Amniotic stem cell (primary cell): ENCODE data around the gene BTBD10.

Source experiments
- DNase-seq: peaks from one replicate; lab custom pipeline; 2025; lab: John Stamatoyannopoulos, UW

The BTBD10 gene

DNA sequence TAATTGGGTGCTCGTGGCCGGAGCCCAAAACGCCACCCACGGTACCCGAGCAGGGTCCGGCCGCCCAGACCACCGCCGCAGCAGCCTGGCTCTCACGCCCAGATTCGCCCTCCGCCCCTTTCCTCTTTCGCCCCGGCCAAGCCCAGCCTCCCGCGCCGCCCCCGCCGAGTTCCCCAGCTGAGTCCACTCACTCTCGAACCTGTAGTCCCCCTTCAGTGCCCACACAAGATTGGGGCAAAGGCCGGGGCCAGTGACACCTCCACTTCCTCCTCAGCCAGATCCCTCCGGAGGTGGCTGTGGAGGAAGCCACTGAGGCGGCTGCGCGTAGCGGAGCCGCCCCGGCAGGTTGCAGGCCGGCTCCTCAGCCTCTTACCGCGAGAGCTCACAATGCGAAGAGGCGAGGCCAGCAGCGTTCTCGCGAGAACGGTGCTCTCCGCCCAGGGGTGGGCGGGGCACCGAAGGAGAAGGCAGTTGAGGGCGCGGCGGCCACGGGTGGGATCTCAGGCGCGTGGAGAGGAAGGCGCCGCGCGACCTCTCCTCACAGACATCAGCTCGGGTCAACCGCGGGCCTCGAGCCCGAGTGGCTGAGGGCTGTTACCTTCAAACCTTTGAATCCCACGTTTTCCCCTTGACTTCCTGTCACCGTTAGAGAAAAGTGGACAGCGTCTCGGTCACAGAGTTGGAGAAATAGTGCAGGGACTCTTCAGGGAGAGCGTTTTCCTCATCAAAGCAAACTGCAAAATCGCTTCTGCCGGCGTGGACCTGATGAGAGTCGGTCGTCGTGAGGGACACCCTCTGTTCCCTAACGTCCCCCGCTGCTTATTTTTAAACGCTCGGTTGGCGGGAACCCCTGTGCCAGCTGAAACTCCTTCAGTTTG, at the start of gene BTBD10:
TSS of gene BTBD10 (minus strand) at position 322 of the 878 bp plus-strand sequence. CDS start 18,098 bp downstream, outside the sequence.
- DNase-seq = peak; percentile 89

DNA sequence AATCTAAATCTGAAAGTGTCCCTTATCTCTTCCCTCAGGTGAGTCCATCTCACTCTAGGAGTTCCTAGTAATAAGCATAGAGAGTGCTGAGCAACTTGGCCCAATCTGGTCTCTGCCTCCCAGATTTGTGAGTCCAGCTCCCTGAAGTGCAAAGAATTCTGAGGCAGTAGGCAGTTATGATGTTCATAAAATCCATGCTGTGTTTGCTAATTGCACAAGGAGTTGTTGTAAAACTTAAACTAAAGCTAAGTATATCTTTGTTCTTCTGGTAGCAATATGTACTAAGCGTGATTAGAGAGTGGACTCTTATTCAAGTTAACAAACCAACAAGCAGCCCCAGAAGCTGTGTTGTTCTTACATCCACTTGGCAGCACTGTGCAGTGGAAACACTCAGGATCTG, 40.4 kb upstream of the BTBD10 start:
- DNase-seq = no peak

DNA sequence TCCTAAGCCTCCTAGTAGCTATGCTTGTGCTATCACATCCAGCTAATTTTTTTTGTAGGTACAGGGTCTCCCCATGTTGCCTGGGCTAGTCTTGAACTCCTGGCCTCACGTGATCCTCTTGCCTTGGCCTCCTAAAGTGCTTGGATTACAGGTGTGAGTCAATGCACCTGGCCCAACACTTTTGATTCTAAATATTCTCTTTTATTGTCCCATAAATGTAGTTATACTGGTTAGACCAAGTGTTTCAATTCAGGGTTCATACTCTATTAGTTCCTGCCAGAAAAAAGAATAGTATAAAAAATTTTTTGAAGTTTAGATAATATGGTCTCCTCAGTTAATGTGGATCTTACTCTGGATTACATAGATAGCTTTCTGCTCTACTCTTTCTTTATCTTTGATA, 39.5 kb upstream of the BTBD10 start:
- no peak for DNase-seq

DNA sequence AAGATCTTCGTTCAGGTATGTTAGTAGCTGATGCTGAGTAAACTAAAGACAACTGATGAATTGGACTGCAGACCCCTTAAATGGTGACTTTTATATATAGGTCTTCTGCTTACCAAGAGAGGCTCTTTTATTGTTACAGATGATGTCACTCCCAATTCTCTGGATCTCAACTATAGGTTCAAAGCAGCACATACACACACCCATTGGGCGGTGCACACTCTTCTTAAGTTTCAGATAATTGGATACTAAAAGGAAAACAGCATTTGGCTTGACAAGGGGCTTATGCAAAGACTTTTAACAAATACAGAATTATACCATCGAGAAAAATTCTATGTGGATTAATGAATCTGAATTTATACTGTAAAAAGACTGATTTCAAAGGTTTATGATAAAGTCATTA, 32.9 kb upstream of the BTBD10 start, which contains the start of gene PTH:
TSS of gene PTH (minus strand) at position 69 of the 400 bp plus-strand sequence. CDS start 3,142 bp downstream, outside the sequence.
- DNase-seq = no peak

DNA sequence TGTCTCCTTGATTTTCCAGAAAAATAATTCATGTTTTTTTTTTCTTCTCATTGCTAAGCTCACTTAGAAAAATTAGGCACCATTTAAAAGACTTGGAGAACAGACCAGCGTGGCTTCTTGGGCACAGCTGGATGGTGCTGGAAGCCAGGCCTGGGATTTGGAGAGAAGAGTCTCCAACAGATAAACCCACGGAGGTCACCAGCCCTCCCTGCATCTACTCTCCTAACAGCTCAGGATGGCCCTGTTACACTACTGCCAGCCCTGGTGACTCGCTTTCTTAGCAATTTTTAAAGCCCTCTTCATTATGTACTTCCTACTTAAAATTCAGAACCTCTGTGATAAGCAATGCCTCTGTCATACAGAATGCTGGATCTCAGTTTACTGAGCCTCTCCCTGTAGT, 31.0 kb upstream of the BTBD10 start:
- no peak for DNase-seq

DNA sequence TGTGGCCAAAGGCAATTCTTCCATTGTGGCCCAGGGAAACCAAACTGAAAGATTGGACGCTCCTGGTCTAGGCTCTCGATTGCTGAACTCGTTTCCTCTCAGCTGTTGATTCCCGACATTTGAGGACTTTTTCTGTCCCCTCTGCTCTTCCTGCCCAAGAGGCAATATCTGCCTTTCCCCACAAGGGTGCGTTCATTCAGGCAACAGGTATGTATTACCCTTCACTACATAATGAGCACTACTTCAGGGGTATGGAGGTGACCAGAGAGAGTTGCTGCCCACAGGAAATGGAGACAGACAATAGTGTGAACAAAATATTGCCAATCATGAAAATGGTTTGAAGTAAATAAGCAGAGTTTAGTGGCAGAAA, 24.6 kb upstream of the BTBD10 start:
- no peak for DNase-seq

DNA sequence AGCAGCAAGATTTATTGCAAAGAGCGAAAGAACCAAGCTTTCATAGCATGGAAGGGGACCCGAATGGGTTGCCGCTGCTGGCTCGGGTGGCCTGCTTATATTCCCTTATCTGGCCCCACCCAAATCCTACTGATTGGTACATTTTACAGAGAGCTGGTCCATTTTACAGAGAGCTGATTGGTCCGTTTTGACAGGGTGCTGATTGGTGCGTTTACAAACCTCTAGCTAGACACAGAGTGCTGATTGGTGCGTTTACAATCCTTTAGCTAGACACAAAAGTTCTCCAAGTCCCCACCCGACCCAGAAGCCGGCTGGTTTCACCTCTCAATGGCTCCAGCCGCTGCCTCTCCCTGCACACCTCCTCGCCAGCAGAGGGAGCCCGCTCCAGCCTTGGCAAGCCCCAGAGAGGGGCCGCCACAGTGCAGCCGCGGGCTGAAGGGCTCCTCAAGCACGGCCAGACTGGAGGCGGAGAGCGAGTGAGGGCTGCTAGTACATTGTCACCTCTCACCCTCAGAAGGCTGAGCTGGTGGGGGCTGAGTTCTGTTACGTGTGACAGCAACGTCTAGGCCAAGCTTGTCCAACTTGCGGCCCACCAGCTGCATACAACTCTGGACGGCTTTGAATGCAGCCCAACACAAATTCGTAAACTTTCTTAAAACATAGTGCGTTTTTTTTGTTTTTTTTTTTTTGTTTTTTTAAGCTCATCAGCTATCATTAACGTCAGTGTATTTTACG, 24.1 kb upstream of the BTBD10 start:
- no peak for DNase-seq

DNA sequence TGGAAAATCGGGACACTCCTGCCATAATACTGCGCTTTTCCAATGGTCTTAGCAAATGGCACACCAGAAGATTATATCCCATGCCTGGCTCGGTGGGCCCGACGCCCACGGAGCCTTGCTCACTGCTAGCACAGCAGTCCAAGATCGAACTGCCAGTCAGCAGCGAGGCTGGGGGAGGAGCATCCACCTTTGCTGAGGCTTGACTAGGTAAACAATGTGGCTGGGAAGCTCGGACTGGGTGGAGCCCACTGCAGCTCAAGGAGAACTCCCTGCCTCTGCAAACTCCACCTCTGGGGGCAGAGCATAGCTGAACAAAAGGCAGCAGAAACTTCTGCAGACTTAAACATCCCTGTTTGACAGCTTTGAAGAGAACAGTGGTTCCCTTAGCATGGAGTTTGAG, 17.2 kb upstream of the BTBD10 start:
- no peak for DNase-seq

DNA sequence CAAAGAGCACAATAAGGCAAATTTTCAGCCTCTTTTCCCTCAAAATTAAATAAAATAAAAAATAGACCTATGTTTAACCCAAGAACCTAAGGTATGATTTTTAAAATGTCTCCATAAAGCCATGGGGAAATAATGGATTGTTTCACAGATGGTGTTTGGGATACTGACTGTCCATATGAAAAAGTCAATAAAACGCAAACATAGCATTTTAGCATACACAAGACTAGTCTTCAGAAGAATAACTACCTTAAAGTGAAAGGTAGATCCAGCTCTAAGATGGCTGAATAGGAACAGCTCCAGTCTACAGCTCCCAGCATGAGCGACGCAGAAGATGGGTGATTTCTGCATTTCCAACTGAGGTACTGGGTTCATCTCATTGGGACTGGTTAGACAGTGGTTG, 16.7 kb upstream of the BTBD10 start:
- DNase-seq = no peak

DNA sequence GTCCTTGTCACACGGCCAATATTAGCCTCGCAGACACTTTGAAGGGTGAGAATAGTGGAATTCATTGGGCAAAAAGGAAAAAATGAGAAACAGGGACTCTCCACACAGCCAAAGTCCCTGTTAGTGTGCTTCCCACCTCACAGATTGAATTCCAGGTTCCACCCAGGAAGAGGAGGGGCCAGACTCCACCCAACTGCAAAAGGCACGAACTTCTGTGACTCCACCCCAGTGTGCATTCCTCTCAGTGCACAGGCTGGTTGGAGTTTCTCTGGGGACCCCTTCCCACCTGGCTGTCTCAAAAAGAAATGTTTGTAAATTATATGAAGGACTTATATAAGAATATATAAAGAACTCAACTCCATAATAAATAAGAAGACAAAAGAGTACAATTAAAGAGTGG, 12.1 kb upstream of the BTBD10 start:
- DNase-seq = no peak

DNA sequence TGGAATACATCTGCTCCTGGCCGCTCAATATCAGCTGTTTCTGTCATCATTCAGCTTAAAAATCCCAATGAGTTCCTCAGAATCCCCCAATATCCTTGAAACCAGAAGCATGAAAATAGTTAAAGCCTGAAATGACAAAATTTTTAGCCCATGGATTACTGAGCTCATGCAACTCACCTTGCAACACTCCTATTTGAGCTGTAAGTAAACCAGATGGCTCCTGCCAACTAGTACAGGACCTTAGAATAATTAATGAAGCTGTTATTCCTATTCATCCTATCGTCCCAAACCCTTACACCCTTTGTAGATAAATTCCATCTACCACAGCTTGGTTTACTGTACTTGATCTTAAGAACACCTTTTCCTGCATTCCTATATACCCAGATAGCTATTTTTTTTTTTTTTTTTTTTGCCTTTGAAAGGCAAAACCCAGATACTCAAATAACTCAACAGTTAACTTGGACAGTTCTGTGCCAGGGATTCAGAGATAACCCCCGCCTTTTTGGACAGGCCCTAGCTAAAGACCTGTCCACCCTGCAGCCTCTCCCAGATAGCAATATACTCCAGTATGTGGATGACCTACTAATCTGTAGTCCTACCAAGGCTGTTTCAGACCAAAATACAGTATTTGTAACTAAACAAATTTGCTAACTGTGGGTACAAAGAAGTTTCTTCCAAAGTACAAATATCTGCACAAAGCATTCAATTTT, 10.1 kb upstream of the BTBD10 start:
- no peak for DNase-seq

DNA sequence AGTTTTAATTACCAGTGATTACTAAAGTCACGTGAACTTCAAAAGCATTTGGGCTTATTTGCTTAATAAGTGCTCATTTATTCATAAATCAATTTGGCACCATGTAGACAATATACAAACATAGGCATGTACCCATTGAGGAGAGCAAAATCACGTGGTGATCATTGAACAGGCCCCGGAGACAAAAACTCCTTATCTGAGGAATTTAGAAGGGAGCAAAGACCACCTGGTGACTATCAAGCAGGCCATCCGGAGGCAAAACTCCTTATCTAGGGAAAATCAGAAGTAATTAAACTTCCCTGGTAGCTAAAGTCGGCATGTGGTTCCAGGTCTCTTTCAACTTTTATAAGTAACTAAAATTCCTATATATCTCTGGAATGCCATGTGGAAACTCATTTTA, 5.7 kb upstream of the BTBD10 start:
- DNase-seq = no peak

DNA sequence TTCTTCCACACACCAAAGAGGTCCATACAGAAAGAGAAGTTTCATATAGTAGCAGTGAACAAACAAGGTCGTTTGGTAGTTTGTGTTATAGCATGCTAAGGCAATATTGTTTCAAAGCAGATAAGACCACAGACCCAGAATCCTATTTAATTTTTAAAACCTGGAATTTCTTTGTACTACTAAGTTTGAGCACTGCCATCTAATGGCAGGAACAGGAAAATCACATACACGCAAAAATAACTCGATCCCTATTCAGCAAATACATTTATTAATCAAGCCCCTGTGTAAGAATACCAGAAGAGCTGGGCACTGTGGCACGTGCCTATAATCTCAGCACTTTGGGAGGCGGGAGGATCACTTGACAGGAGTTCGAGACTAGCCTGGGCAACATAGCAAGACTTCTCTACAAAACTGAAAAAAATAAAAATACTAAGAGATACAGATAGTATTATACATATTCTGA, 2.9 kb upstream of the BTBD10 start:
- DNase-seq = no peak

DNA sequence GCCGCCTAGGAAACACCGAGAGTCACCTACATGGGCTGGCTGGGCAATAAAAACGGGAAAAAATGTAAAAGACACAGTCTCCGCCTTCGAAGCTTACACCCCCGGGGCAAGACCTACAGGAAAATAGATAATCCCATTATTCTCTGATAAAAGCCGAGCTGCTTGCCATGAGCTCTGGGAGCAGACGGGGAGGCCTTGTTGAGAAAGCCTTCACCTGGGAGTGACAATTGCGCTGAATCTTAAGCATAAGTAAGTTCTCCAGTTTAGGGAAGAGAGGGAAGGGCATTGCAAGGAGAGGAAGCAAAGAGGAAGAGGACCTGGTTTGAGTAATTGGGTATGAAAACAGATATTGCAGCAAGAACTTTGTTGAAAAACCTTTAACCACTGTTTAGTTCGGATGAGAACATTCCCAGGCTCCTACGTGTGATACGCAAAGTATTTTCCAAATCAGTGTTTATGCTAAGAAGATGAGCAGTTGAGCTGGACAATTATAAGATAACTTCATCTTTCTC, 813 bp upstream of the BTBD10 start:
- DNase-seq = no peak

DNA sequence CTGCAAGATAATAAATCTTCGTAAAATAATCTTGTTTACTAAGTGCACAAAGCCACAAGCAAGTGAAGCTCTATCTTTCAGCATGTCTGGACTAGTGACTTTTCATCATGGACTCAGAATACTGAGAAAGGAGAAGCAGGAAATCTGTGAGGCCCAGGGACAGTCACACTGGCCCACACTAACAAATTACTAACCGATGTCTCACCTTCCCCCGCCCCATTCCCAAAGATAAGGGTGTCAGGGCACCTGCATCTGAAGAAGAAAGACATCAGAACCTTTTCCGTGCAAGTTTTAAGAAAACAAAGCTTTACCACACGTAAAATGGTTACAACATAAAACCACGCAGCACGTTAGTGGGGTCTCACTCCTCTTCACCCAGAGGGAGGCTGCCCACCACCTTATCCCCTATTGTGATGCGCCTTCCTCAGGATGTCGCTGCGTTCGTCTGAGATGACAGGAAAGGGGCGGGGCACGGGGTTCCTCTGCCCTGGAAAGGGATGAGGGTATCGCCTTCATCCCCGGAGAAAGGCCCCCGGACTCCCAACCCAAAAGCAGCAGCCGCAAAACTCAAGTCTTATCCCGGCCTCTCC, 616 bp downstream of the BTBD10 start:
- DNase-seq = no peak

DNA sequence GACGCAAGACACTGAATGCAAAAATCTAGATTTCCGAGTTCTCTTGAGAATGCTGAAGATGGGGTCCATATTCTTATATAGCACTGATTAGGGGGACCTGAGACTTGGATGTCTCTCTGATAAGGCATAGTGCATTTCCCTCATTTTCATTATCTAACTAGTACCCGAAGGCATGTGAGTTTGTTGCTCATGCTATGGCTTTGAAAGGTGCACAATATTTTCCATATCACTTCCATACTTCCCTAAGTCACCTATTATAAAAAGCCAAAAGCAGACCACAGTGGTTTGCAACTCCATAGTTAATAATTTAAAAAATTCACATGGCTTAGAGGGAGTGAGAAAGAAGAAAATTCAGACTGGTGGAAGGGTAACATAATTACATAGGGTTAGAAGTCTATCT, 1.7 kb downstream of the BTBD10 start:
- no peak for DNase-seq

DNA sequence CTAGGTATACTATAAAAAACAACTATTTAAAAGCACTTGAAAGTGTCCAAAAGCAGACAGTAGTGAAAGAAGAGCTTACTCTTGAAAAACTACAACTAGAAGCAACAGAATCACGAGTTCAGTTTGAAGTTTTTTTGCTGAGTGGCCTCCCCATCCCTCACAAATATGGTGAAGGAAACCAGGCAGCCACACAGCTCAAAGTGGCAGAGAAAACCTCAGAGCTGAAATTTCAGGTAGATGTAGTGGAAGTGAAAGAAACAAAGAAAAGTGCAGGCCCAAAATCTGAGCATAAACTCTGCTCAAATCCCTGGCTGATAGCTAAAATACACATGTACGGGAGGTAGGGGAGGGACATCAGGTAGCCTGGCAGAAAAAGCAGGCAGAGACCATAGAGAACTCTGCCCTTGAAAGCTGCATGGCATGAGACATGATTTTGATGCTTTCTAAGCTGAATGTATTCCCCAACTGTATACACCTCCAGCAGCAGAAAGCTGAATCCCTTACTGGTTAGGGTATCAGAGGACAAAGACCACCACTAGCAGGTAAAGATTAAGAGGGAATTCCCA, 12.1 kb downstream of the BTBD10 start:
- no peak for DNase-seq

DNA sequence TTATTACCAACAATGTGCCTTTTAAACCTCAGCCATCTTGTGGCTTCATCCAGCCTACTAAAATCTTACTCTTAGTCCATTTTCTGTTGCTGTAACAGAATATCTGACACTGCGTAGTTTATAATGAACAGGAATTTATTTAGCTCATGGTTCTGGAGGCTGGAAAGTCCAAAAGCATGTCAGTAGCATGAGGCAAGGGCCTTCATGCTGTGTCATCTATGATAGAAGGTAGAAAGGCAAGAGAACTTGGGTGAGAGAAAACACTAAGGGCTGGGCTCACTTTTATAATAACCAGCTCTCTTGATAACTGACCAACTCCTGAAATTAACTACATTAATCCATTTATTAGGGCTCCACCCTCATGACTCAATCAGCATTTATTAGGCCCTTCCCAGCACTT, 13.5 kb downstream of the BTBD10 start:
- no peak for DNase-seq

DNA sequence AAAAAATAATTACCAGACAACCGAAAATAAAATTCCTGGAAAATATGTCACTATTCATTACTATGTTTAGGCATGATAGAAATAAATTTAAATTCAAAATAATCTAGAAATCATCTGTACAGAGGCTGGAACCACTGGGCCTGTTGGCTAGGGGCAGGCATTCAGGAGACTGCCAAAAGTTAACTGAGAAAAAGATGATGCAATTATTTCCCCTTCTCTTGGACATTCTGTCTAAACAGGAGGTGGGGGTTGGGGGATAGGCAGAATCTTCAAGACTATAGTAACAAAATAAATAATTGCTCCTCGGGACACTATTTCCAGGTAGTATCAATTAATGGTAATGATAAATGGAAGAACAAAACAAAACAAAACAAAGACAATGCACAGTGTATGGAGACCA, 14.1 kb downstream of the BTBD10 start:
- no peak for DNase-seq

DNA sequence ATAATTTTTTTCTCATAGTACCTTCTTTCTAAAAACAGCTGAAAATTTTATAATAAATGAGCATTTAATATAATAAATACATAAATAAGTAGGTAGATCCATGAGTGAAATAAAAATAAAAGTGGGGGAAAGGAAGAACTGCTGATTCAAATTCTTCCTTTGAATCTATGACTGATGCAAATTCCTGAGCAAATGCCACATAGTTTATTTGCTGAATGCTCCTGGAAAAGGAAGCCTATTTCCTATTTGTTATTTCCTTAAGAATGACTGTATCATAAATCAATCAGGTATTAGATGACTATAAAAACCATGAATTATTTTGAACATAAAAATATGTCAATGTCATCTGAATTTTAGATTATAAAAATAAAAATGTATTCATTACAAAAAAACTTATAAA, 16.6 kb downstream of the BTBD10 start:
- no peak for DNase-seq

DNA sequence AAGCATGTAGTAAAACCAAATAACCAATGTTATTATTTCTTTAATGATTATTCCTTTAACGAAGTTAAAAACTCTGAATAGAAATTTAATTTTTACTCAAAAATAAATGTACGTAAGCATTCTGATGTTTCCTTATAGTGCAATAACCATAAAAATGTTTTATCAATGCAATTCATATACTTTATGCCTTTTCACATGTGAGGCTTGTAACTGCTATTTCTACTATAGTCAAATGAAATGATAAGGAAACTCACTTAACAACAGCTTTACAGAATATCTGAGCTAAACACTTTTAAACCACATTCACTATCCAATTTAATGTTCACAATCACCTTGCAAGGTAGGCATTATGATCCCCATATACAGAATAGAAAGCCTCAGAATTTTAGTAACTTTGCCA, 17.4 kb downstream of the BTBD10 start:
- no peak for DNase-seq
